Measurements from ENCODE around the gene ATP2A2.

Gene ATP2A2

DNA sequence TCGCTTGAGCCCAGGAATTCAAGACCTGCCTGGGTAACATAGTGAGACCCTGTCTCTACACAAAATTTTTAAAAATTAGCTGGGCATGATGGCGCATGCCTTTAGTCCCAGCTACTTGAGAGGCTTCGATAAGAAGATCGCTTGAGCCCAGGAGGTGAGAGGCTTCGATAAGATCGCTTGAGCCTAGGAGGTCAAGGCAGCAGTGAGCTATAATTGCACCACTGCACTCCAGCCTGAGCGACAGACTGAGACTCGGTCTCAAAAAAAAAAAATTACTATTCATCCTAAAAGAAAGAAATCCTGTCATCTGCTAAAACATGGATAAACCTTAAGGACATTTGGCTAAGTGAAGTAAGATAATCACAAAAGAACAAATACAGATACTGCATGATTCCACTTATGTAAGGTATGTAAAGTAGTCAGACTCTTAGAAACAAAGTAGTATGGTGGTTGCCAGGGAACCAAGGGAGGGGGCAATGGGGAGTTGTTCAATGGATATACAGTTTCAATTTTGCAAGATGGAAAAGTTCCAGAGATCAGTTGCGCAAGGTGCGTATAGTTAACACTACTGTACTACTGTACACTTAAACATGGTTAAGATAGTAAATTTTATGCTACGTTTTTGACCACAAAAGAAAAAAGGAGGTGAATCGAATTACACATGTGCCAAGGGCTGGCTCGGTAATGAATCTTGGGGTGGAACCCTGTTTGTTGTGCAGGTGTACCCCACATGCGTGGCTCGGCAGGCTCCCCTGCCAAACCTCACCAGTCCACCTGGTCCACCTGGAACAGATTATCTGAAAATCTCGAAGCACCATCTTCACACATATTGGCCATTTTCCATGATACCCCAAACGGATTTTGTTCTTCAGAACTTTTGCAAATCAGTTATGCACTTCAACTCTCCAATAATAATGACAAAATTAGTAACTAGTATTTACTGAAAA, 18.3 kb upstream of the ATP2A2 start:
- no peak for DNase-seq (ENCODE audit: low read depth)

DNA sequence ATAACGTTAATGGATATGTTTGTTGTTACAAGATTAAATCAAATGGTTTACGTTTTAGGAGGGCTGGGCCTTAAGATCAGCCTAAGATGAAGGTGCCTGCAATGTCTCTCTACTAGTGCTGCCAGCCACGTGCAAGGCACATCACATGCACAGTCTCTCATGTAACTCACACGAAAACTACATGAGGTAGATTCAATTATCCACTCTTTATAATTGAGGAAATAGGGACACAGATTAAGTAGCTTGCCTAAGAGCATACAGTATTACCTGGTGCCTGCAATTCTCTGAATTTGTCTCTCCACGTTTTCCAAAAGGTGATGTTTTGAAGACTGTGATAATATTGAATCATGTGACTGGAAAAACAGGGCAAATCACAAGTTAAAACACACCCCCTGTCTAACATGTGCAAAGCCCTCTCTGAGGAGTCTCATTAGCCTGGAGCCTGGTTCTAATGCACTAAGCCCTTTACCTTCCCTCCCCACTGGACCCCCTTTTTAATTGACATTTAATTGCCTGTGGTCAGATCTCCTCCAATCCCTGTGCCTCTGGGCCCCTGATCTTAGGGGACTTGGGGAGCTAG, 14.6 kb upstream of the ATP2A2 start:
- DNase-seq (ENCODE audit: low read depth), result no peak

DNA sequence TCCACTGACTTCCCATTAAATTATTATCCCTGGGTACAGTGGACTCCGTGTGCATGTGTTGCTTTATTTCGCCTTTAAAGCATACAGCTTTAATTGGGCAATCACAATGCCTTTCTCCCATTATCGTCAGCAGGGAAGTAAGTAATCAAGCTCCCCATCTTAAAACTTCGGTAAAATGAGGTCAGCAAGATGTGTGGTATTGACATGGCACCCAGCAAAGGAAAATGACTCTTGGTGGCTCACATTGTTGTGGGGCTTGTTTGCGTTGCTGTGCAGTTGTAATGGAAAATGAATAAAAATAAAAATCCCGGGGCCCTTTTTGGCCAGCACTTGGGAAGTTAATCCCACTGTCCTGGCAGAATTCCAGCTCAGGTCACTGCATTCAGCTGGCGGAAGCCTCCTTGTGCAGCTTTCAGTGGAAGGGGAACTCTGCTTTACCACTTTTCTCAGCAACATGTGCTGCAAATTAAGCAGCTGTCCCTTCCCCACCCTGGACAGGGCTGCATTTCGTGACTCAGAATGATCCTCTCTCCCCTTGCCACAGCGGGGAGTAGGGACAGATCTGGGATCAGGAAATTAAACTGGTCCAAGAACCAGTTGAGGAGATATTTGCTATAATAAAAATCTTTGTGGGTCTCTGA, 13.9 kb upstream of the ATP2A2 start:
- no peak for DNase-seq (ENCODE audit: low read depth)

DNA sequence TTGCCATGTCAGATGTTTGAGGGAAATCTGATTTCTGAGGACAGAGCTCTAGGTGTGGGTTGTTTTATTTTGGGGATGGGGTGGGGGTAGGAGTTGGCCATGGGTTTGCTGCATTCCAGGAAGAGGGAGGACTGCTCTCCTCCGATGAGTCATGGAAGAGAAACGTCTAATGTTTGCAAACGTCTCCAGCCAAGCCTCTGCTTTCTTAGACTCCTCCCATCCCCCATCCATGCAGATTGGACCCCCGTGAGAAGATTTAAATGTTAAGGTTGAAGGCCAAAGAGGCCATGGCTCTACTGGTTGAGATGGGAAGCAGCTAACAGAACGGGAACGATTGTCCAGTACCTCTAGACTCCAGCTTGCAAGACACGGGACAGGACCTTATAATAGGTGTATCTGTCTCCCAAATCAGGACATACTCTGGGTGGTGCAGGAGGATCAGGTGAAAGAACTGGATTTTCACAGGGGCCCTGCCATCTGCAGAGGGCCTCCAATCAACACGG, 11.4 kb upstream of the ATP2A2 start:
- DNase-seq (ENCODE audit: low read depth), result no peak

GRCh38 chr12:110270125-110270962, 10.7 kb upstream of the ATP2A2 start:
- DNase-seq (ENCODE audit: low read depth), result no peak

DNA sequence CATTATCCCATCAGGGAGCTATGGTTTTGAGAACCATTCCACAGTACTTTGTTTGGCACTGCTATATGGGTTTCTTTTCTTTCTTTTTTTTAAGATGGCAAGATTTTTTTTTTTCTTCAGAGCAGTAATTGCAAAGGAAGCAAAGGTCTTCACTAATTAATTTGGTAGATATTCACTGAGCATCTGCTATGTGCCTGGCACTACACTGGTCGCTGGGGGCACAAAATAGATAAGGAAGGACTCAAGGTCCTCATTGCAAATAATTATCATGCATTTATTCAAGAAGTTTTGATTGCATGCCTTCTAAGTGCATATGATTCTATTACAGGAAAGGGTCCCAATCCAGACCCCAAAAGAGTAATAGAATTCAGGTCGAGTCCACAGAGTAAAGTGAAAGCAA, 10.0 kb upstream of the ATP2A2 start:
- DNase-seq (ENCODE audit: low read depth), result no peak

- no peak for DNase-seq (ENCODE audit: low read depth)
These were observed 3.4 kb upstream of the ATP2A2 start for GRCh38 chr12:110277530-110278254.

DNA sequence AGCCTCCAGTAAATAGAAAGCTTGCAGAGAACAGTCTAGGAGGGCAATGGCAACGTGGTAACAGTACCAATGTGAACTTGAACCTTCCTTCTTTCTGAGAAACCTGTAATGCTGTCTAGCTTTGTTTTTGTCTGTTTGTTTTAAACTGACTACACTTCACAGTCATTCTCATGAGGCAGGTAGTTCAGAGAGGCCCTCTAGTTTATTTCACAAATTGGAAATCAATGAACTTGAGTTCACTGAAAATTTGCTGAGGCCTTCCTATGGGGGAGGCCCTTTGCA, 2.9 kb upstream of the ATP2A2 start:
- no peak for DNase-seq (ENCODE audit: low read depth)

DNA sequence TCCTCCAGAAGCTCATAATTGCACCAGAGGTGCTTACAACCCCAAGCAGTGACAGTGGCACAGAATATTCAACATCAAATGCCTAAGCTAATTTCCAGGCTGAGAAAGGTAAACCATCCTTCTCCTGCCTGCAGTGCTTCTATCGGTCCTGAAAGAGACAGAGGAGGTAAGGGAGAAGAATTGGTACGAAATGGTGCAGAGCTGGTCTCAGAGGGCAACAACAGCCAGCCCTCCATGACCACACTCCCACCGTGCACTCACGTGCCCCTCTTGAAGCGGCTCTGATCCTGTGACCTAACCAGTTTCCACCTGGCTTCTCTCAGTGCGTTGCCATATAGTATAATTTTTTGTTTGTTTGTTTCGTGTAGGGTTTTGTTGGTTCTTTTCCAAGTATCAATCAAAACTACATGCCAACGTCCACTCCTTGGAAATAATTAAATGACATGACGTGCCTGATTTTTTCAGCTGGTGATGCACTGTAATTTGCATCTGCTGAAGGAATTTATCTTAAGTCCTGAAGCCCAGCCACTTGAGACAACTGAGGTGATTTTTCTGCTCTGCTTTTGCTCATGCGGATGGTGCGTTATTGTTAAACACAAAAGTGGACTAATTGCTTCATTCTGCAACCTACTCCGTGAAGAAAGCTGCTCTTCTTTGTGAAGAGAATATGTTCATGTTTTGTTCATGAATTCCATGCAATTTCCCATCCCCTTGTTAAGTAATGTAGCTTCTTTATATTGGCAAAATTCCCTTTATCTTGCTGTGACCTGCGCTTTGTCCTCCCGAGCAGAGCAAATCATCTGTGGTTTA, 1.3 kb upstream of the ATP2A2 start:
- DNase-seq (ENCODE audit: low read depth), result no peak

DNA sequence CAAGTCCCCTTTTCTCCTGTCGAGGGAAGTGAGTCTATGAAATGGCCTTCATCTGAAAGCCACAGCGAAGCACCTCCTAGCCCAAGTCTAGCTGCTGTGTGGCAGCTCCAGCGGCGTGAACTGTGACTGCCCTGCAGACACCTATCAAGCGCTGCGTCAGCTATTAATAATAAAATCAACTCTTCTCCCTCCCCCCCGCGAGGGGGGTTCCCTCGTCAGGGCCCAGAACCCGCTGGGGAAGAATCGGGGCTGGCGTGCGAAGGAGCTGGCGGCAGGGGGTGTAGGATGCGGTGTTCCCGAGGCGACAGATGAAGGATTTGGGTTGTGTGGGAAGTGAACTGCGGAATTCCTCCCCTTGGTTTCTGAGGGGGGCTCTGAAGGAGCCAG, 662 bp upstream of the ATP2A2 start:
- peak; percentile 44 for DNase-seq (ENCODE audit: low read depth)

- peak; percentile 20 for DNase-seq (ENCODE audit: low read depth)
These were observed 677 bp downstream of the ATP2A2 start for GRCh38 chr12:110281549-110282299.

GRCh38 chr12:110282300-110282860, 1.3 kb downstream of the ATP2A2 start:
- DNase-seq (ENCODE audit: low read depth), result no peak

- DNase-seq (ENCODE audit: low read depth), result no peak
These were observed 2.1 kb downstream of the ATP2A2 start for GRCh38 chr12:110282956-110283817.

DNA sequence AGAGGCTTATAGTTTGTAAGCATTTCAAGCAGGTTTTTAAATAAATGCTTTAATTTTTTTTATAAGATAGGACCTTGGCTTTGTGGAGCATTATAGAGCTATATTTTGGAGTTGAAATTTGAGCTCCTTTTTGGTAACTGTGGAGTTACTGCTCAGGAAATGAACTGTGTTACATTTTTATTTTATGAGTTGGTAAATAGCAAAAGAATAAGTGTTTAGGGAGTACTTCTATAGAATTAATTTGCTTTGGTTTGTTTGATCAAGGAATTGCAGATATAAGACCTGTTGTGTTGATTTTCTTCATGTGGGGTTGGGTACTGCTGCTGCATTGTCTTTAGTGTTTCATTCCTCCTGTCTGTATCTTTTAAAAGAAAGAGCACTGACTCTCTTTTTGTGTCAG, 3.5 kb downstream of the ATP2A2 start:
- DNase-seq (ENCODE audit: low read depth), result no peak

GRCh38 chr12:110286623-110287022, 5.6 kb downstream of the ATP2A2 start:
- DNase-seq (ENCODE audit: low read depth), result no peak

- no peak for DNase-seq (ENCODE audit: low read depth)
These were observed 6.9 kb downstream of the ATP2A2 start for GRCh38 chr12:110287986-110288385.

DNA sequence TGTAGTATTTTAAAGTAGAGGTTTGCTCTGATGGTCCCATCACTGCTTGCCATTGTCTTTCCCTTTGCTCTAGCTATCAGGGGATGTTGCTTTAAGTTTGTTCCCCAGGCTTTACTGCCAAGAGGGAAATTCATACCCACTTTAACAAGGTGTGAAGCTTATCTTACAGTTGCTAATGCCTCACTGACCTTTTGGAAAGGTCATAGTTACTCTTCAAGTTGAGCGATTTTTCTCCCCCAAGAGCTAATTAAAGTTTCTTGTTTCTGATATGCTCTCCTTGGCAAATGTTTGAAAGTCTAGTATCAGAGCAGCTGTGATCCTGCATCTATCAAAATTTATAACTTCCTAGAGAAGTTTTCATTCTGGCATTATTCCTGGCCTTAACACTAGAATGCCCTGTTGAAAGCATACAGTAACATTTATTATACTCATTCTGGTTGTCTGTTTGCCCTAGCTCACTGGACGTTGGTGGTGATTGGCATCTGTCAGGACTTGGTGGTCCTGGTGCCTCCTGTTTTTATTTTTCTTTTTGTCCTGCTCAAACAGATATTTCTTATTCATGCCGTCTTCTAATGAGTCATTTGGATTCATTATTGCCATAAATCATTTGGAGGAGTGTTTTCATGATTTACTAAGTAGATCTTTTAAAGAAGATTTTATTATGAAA, 8.1 kb downstream of the ATP2A2 start:
- no peak for DNase-seq (ENCODE audit: low read depth)

- no peak for DNase-seq (ENCODE audit: low read depth)
These were observed 8.6 kb downstream of the ATP2A2 start for GRCh38 chr12:110289711-110290078.
